Pons (tissue), 1 donor: ENCODE measurements around the gene BRPF3.

Source experiments
- DNase-seq: peaks from one replicate; pipeline ENCODE4 v3.0.0-alpha.2; 2016; ENCODE audit warnings: low spot score

BRPF3 gene

DNA sequence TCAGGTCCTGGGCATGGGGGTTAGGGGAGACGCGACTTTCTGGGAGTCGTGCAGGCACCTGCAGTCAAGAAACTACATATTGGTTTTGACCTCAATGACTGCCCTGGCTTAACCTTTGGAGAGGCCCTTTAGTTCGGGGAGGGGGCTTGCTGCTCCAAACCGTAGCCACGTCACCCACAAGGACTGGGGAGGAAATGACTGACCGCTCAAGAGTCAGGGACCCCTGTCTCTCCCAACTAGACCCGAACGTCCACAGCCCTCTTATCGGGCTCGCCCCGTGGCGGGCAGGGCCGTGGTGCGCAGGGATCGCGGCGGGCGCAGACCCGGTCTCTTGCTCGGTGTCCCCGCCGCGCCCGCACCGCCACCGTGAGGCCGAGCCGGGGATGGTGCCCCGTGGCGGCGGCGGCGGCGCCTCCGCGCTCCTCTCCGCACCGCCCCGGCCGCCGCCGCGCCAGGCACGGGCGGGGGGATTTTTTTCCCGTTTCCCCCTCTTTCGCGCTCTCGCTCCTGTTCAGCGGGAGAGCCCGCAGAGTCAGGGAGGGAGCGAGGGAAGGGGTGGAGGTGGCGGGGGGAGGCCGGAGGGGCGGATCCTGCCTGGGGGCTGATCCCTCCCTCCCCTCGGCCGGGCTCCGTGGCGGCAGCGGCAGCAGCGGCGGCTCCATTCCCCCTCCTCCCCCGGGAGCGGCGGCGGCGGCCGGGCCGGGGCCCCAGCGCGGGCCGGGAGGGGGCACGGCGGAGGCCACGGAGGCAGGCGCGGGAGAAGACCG lies at the start of gene BRPF3:
TSS of gene BRPF3 (plus strand) at position 632 of the 767 bp plus-strand sequence. CDS start 3,579 bp downstream, outside the sequence.
- peak; percentile 69 for DNase-seq

DNA sequence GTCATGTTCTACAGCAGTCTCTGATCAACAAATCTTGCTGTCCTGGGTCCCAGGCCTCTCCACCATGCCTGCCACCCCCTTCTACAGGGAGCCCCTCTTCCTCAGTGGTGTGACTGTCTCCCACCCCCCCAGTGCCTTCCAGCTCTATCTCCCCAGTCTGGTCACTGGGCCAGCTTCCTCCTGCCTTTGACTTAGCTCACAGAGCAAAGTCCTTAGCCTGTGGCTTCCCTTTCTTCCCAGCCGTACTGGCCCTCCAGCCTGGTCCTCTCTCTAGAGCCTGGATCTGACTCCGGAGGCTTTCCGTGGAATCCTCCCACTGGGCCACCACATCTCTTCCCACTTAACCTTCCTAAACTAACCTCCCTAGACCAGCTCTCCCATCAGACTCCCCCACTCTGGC lies 49.2 kb upstream of the BRPF3 start:
- DNase-seq = no peak

DNA sequence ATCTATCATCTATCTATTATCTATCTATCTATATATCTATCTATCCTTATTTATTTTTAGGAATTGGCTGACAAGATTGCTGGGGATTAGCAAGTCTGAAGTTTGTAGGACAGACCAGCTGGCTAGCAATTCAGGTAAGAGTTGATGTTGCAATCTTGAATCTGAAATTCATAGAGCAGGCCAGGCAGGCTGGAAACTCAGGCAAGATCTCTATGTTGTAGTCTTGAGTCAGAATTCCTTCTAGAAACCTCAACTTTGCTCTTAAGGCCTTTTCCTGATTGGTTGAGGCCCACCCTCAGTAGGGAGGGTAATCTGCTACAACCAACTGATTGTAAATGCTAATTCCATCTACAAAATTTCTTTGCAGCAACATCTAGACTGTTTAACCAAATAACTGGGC lies 47.1 kb upstream of the BRPF3 start:
- no peak for DNase-seq

DNA sequence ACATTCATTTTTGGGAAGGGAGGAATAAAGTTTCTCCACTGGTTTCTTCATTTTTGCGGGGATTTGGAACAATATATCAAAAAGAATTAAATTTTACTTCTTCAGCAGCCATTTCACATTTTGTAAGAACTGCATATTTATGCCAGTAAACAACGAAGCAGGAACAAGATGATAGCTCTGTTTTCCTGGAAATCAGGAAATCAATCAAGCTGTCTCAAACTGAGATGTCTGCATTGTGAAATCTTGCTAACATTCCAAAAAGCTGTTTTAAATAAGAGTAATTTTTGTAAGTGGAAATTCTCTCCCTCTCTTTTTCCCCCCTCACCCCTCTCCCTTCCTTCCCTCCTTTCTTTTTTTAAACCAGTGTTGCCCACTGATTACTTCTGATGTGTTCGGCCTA lies 46.3 kb upstream of the BRPF3 start:
- no peak for DNase-seq

DNA sequence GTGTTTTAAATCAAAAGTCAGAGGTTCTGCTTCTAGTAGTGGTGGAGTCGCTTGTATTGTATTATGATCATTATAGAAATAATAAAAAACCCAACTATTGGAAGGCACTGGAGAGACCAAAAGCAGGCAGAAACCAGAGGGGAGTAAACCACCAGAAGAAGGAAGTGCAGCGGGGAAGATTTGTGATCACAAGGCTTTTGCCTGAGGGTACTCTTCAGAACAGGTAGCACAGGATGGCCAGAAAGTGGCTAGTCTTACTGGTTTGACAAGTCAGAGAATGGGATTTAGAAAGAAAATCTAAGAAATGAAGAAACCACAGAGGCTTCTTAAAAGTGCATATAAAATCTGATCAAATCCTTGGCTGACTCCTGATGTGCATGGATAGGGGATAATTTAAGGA lies 42.3 kb upstream of the BRPF3 start:
- no peak for DNase-seq

DNA sequence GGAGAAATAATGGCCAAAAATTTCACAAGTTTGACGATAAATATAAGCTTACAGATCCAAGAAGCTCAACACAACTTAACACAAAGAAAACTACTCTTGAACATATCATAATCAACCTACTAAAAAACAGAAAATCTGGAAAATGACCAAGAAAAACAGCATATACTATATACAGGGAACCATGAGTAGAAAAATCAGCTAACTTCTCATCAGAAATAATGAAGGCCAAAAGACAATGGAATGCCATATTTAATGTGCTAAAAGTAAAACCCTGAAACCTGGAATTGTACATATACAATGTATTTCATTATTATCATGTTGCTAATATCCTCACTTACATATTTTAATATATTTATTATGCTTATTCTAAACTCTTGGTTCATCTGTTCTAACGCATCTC lies 40.9 kb upstream of the BRPF3 start:
- no peak for DNase-seq

DNA sequence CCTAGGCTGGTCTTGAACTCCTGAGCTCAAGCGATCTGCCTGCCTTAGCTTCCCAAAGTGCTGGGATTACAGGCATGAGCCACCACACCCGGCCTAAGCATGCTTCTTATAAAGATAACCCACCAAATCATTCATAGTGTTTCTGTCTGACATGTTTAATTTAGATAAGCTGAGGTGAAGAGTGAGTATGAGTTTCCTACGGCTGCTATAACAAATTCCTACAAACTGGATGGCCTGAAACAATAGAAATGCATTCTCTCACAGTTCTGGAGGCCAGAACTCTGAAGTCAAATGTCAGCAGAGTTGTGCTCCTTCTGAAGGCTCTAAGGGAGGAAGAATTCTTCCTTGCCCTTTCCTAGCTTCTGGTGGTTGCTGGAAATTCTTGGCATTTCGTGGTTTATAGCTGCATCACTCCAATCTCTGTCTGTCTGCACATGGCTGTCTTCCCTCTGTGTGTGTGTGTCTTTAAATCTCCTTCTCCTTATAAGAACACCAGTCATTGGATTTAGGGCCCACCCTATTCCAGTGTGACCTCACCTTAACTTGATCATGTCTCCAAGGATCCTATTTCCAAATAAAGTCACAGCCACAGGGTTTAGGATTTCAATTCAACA lies 36.3 kb upstream of the BRPF3 start:
- no peak for DNase-seq

DNA sequence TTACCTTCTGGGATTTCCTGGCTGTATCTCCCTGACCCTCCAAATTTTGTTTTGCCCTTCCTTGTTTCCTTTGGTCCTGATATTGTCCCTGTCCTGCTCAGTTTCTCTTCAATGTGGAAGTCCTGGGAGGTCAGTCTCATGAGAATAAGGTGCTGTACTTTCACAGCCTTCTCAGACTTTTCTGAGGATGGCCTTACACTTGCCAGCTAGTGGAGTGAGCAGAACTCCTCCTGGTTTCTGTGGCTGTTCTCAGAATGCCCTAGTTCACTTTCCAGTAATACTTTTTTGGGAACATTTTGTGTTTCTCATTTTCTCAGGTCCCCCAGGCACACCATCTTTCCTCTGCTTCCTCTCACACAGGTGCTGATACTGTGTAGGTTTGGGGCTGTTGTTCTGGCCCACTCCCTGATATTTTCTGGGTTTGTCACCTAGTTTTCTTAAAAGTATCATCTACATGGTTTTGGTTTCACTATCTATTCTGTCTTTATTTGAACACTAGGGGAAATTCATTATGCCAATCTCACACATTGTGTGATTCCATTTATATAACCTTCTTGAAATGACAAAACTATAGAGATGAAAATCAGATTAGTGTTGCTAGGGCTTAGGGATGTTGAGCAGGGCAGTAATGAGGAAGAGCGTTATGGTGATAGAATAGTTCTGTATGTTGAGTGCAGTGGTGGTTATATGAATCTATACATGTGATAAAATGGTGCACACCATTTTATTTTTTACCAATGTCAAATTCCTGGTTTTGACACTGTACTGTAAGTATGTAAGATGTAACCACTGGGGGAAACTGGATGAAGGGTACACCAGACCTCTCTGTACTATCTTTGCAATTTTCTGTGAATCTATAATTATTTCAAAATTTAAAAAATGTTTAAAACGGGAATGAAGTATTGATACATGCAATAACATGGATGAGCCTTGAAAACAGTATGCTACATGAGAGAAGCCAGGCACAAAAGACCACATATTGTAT lies 27.2 kb upstream of the BRPF3 start:
- no peak for DNase-seq

DNA sequence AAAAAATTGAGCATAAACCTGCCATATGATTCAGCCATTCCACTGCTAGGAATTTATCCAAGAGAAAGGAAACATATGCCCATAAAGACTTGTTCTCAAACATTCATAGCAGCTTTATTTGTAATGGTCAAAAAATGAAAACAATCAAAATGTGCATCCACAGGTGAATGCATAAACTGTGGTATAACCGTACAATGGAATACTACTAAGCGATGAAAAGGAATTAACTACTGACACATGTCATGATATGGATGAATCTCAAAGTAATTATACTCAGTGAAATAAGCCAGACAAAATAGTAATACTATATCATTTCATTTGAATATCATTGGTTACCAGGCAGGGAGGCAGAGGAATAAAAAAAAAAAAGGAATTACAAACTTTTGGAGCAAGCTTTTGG lies 25.8 kb upstream of the BRPF3 start:
- no peak for DNase-seq

DNA sequence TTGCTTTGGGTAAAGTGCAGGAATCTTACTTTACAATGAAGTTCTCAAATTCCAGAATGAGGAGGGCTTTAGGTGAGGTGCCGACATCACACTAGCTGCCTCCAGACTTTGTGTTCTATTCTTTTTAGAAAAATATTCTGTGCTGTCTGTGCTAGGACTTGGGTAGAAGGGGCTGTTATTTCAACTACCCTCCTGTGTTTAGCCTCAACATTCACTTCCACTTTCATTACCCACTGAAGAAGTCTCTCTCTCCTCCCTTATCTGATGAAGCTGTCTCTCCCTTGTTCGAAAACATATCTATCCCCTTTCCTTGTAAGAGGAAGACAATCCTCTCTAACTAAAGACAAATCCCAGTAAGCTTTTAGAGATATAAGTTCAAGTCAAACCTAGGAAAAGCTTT lies 25.0 kb upstream of the BRPF3 start:
- DNase-seq = no peak

DNA sequence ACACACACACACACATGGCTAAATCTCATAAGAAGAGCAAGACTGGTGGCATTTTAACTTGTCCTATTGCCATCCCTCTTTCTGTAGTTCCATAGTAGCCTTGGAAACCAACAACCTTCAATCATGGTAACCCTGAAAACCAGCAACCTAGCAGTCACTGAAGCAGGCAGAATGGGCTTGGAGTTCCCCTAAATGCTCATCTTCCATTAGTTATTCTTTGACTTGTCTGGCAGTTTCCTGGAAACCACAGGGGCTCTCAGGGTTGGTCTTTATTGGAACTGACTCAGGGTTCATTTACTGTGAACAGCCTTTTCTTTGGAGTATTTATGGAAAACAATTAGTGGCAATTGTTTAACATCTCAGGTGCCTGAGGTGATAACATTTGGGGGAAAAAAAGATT lies 19.4 kb upstream of the BRPF3 start:
- no peak for DNase-seq

DNA sequence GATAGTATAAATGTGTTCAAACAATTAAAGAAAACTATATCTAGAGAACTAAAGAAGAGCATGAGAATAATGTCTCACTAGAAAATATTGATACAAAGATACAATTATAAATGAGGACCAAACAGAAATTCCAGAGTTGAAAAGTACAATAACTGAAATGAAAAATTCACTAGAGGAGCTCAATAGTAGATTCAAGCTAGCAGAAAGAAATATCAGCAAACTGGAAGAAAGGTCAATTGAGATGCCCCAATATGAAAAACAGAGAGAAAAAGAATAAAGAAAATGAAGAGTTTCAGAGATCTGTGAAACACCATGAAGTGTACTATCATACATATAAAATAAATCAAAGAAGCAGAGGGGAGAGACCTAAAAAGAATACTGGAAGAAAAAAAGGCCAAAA lies 18.0 kb upstream of the BRPF3 start:
- no peak for DNase-seq

DNA sequence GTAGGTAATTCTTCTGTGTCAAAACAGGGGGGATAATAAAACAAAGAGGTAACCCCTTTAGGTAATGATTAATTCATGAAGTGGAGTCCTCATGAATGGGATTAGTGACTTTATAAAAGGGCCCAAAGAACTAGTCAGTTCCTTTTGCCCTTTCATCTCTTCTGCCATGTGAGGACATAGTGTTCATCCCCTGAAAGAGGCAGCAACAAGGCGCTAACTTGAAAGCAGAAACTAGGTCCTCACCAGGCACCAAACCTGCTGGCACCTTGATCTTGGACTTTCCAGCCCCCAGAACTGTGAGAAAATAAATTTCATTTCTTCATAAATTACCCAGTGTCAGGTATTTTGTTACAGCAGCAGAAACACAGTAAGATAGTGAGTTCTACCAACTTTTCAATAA lies 16.4 kb upstream of the BRPF3 start:
- DNase-seq = no peak

DNA sequence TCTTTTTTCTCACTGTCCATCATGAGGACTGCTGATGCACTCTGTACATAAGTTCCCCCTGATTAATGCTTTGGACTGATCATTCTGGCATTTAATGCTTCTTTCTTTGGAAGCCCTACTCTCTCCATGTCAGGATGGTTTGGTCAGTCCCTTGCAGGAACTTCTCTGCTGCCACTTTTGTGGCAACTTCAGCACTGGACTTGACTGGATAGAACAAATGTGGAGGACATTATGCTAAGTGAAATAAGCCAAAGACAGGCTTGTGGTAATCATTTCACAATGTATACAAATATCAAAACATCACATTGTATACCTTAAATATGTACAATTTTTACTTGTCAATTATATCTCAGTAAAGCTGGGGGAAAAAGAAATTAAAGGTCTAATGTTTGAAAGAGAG lies 12.2 kb upstream of the BRPF3 start:
- DNase-seq = no peak

DNA sequence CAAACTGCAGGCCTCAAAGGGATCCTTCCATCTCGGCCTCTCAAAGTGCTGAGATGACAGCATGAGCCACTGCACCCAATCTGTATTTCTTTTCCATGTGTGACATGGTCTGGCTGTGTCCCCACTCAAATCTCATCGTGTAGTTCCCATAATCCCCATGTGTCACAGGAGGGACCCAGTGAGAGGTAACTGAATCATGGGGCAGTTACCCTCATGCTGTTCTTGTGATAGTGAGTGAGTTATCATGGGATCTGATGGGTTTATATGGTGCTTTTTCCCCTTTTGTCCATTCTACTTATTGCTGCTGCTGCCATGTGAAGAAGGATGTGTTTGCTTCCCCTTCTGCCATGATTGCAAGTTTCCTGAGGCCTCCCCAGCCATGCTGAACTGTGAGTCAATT lies 10.3 kb upstream of the BRPF3 start:
- DNase-seq = no peak

DNA sequence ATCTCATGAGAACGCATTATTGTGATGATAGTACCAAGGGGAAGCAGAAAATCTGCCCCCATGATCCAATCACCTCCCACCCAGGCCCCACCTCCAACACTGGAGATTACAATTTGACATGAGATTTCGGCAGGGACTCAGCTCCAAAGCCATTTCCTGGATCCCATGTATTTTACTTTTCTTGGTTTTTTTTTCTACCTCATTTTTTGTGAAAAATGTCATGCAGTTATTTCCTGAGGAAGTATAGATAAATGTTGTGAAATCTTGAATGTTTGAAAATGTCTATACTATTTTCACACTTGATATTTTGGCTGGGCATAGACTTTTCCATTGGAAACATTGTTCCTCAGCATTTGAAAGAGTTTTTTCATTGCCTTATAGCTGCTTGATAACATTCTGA lies 9.1 kb upstream of the BRPF3 start:
- no peak for DNase-seq

DNA sequence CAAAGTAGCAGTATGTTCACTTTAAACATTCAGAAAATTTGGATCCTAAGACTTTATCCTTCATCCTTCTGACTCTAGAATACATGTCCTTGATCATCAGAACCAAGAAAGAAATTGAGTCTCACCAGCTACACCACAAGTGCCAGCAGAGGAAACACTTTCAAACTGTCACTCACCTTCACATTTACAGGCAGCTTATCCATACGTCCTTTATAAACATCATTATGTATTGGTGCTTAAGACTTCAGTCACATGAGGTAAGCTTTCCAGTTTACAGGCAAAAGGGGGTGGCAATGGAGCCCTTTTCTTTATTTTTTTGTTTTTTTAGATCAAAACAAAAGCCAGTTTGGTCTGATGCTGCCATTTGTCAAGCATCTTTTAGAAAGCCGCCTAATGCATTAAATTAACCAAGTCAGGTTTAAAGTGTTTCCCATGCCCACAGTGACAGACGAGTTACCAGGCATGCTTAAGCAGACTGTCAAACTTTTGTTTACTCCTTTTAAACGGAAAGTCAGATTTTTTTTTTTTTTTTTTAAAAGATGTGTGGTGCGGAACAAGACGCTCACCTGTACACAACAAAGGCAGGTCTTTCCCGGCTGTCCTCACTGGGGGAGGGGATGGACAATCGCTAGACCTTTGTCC lies 952 bp upstream of the BRPF3 start:
- peak; percentile 13 for DNase-seq

DNA sequence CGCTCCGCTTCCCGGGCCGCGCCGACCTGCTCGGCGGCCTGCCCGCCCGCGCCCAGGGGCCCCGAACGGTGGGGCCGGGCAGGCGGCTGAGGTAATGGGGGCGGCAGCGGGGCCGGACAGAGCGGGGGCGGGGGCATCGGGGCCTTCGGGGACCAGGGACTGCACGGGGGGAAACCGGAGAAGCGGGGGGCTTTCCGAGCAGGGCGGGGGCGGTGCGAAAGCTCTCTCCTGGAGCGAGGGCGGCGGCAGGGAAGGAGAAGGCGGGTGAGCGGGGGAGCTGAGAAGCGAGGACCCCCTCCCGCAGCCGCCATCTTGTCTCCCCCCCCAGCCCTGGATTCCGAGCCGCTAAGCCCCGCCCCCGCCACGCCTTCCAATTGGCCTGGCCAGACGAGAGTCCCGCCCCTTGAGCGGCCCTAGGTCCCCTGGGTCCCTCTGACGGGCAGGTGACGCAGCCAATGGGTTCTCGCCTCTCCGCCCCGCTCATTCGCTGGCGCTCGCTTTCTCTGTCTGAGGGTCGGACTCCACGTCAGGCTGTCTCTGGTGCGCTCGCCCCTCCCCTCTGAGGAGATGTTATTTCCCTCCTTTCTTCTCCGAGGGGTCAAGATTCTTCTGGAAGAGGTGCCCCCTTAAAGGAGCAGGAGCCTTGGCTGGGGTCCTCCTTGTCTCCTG lies 470 bp downstream of the BRPF3 start:
- peak; percentile 96 for DNase-seq

DNA sequence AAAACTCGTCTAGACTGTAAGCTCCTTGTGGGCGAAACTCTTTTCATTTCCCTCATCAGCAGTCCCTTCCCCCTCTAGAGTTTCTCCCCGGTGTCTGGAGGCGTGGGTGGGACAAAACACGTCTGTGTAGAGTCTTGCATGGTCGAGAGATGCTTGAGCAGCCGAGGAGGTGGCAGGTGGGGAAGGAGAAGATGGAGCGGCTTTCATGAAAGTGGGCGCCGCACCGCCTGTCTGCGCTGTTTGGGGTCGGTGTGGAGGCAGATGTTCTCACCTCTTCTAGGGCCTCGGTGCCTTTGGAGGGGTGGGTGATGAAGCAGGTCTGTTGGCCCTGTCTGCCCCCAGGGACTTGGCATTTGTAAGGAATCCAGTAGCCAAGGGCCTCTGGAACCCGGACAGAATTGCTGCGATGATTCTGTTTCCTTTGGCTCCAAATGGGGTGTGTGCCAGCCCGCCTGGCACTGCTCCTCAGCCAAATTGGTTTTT lies 1.2 kb downstream of the BRPF3 start:
- DNase-seq = peak; percentile 17

DNA sequence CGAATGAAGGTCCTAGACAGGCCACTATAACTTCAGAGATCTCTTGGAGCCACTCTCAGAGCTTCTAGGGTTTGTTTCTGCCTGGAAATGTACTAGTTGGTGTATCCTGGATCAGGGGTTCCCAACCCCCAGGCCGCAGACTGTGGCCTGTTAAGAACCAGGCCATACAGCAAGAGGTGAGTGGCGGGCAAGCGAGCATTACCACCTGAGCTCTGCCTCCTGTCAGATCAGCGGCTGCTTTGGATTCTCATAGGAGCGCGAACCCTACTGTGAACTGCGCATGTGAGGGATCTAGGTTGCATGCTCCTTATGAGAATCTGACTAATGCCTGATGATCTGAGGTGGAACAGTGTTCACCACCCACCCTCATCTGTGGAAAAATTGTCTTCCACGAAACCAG lies 2.4 kb downstream of the BRPF3 start:
- DNase-seq = no peak

DNA sequence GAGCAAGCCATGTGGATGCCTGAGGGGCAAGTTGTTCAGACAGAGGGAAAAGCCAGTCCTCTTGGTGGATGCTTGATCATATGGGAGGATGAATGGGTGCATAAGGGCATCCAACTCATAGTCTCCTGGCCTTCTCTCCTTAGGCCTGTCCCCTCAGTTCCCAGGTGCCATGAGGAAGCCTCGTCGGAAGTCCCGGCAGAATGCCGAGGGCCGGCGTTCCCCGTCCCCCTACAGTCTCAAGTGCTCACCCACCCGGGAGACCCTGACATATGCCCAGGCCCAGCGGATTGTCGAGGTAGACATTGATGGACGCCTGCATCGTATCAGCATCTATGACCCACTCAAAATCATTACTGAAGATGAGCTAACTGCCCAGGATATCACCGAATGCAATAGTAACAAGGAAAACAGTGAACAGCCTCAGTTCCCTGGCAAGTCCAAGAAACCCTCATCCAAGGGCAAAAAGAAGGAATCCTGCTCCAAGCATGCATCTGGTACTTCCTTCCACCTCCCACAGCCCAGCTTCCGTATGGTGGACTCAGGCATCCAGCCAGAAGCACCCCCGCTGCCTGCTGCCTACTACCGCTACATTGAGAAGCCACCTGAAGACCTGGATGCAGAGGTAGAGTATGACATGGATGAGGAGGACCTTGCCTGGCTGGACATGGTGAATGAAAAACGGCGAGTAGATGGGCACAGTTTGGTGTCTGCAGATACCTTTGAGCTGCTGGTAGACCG lies 3.8 kb downstream of the BRPF3 start:
- DNase-seq = no peak
